ENCODE results near the gene CD81.
A peak's percentile ranks its signal among the peaks of the same experiment; 100 is the strongest.

Gene CD81

GRCh38 chr11:2406878-2407410 lies 29.8 kb downstream of the CD81 start:
- DNase-seq (ENCODE audit: low spot score): no peak

GRCh38 chr11:2408671-2409070 lies 31.6 kb downstream of the CD81 start:
- no peak for DNase-seq (ENCODE audit: low spot score)

- no peak for DNase-seq (ENCODE audit: low spot score)
These were observed 32.0 kb downstream of the CD81 start for GRCh38 chr11:2409126-2409525.

GRCh38 chr11:2409611-2410468 lies 32.7 kb downstream of the CD81 start:
- DNase-seq (ENCODE audit: low spot score): no peak

GRCh38 chr11:2410616-2411015 lies 33.5 kb downstream of the CD81 start:
- DNase-seq (ENCODE audit: low spot score): no peak

- no peak for DNase-seq (ENCODE audit: low spot score)
These were observed 34.6 kb downstream of the CD81 start for GRCh38 chr11:2411446-2412305.

- no peak for DNase-seq (ENCODE audit: low spot score)
These were observed 35.2 kb downstream of the CD81 start for GRCh38 chr11:2412323-2412722.

GRCh38 chr11:2413742-2414579 lies 36.9 kb downstream of the CD81 start:
- DNase-seq (ENCODE audit: low spot score): no peak

GRCh38 chr11:2414616-2415015 lies 37.5 kb downstream of the CD81 start:
- DNase-seq (ENCODE audit: low spot score): no peak

- no peak for DNase-seq (ENCODE audit: low spot score)
These were observed 38.1 kb downstream of the CD81 start for GRCh38 chr11:2415171-2415570.

- DNase-seq (ENCODE audit: low spot score): no peak
These were observed 38.7 kb downstream of the CD81 start for GRCh38 chr11:2415601-2416380.

- no peak for DNase-seq (ENCODE audit: low spot score)
These were observed 39.7 kb downstream of the CD81 start for GRCh38 chr11:2416765-2417164.

- no peak for DNase-seq (ENCODE audit: low spot score)
These were observed 41.0 kb downstream of the CD81 start for GRCh38 chr11:2417856-2418692.

GRCh38 chr11:2418693-2419360 lies 41.7 kb downstream of the CD81 start:
- no peak for DNase-seq (ENCODE audit: low spot score)

- DNase-seq (ENCODE audit: low spot score): peak; percentile 81
These were observed 42.8 kb downstream of the CD81 start for GRCh38 chr11:2419638-2420501.

GRCh38 chr11:2420502-2421225 lies 43.6 kb downstream of the CD81 start:
- DNase-seq (ENCODE audit: low spot score): peak; percentile 82

GRCh38 chr11:2421226-2421994 lies 44.3 kb downstream of the CD81 start:
- DNase-seq (ENCODE audit: low spot score): no peak
